Measurements from ENCODE around the gene GBP3. TPM values are rescaled to one million over a fixed set of nuclear protein-coding genes. Genes with fewer than 3 reads are reported as not detected.
"Not testable (repeated sequence)": the region's sequence is repeated elsewhere in the genome, so short reads cannot be mapped to it uniquely, and the experiment has no call there.

Gene GBP3
- total RNA-seq, 1 donor from 2014 or later, result 34.0 TPM

- intact Hi-C loops (cut with micrococcal nuclease), result loop anchor here (5.0 kb wide), 1 partner anchor 376 kb away; no protein-coding TSS in a partner anchor
Observed at GRCh38 chr1:88980870-88981269, 41.8 kb downstream of the GBP3 start.

GRCh38 chr1:88979749-88980116 is 42.9 kb downstream of the GBP3 start:
- intact Hi-C loops (cut with micrococcal nuclease), result loop anchor here (5.0 kb wide), 1 partner anchor 378 kb away; no protein-coding TSS in a partner anchor

- intact Hi-C loops (cut with micrococcal nuclease), result no loop called here
Observed at GRCh38 chr1:88979054-88979748, 43.5 kb downstream of the GBP3 start.

GRCh38 chr1:88976235-88976634 is 46.4 kb downstream of the GBP3 start:
- intact Hi-C loops (cut with micrococcal nuclease), result no loop called here

GRCh38 chr1:88974616-88975172 is 48.0 kb downstream of the GBP3 start:
- intact Hi-C loops (cut with micrococcal nuclease), result not testable (repeated sequence)

- intact Hi-C loops (cut with micrococcal nuclease), result loop anchor here (1.0 kb wide), 1 partner anchor 9 kb away; no protein-coding TSS in a partner anchor
Observed at GRCh38 chr1:88973520-88974137, 49.0 kb downstream of the GBP3 start.

GRCh38 chr1:88961647-88962275 is 60.9 kb downstream of the GBP3 start:
- intact Hi-C loops (cut with micrococcal nuclease), result no loop called here

GRCh38 chr1:88961081-88961480 is 61.6 kb downstream of the GBP3 start:
- intact Hi-C loops (cut with micrococcal nuclease), result no loop called here

Other genes with a start within 250 kb of the GBP3 start
- 36.8 and 39.4 TPM in 2 replicates for gene GTF2B, start 131.3 kb downstream of the GBP3 start, total RNA-seq
- 24.2 and 25.6 TPM in 2 replicates for gene KYAT3, start 30.2 kb downstream of the GBP3 start, total RNA-seq
- 21.5 and 22.0 TPM in 2 replicates for gene RBMXL1, start 30.2 kb downstream of the GBP3 start, total RNA-seq
- gene GBP1, start 42.3 kb upstream of the GBP3 start, total RNA-seq, result 219 and 222 TPM in 2 replicates
- gene GBP2, start 103.2 kb upstream of the GBP3 start, total RNA-seq, result 131 and 132 TPM in 2 replicates
- gene GBP7, start 153.1 kb upstream of the GBP3 start, total RNA-seq, result not detected in 2 replicates
- gene GBP4, start 176.1 kb upstream of the GBP3 start, total RNA-seq, result 75.4 and 76.5 TPM in 2 replicates
- 239 and 241 TPM in 2 replicates for gene GBP5, start 250.0 kb upstream of the GBP3 start, total RNA-seq